Activated effector memory CD4-positive, alpha-beta T cell treated with anti-CD3 and anti-CD28 coated beads, Interleukin-2, amount 50 U/mL, for 16 hours (primary cell): ENCODE results near the gene LIG3.
"Not testable (repeated sequence)": the region's sequence is repeated elsewhere in the genome, so short reads cannot be mapped to it uniquely, and the experiment has no call there.

Source experiments
- DNase-seq: peaks from one replicate; pipeline ENCODE4 v3.0.0-alpha.2; 2020

LIG3 gene

DNA sequence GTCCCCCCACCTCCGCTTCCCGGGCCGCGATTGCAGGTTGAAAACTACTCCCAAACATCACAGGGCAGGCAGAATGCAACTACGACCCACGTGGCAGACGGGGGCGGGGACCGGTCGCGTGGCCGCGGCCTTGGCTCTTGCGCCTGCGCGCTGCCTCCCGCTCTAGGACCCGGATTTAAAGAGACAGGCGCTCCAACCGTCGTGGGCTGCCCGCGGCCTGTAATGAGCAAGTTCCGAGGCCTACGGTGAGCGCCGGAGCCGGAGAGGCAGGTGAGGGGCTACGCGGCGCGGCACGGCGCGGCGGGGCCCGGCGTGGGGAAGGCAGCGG is at the start of gene LIG3:
LIG3 (plus strand) TSS at position 160 of the 328 bp plus-strand sequence. CDS start 2,494 bp downstream, outside the sequence.
- DNase-seq = peak; percentile 98

DNA sequence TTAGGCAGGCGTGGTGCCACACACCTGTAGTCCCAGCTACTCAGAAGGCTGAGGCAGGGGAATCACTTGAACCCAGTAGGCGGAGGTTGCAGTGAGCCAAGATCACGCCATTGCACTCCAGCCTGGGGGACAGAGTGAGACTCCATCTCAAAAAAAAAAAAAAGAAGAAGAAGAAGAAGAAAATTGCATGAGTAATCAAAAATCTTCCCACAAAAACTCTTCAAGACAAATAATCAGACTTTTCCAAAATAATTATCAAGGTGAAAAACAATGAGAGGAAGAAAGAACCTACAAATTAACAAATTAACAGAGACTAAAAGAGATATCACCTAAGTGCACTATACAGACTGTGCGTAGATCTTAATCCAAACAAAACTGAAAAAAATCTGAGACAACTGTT is 29.5 kb upstream of the LIG3 start:
- not testable (repeated sequence) for DNase-seq

DNA sequence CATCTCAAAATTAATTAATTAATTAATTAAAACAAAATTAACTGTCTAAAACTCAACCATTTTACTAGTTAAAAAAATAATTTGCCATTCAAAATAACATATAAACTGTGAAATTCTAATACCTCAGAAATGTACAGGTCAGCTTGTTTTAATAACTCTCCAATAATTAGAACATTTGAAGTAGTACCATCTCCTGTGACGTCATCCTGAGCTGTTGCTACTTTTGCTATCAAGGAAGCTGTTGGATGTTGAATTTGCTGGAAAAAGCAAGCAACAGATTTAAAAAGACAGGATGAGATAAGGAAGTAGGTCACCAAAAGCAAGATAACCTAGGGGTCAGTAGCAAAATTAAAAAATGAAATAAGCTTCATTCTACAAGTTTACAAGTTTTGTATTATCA is 21.9 kb upstream of the LIG3 start:
- DNase-seq = no peak

DNA sequence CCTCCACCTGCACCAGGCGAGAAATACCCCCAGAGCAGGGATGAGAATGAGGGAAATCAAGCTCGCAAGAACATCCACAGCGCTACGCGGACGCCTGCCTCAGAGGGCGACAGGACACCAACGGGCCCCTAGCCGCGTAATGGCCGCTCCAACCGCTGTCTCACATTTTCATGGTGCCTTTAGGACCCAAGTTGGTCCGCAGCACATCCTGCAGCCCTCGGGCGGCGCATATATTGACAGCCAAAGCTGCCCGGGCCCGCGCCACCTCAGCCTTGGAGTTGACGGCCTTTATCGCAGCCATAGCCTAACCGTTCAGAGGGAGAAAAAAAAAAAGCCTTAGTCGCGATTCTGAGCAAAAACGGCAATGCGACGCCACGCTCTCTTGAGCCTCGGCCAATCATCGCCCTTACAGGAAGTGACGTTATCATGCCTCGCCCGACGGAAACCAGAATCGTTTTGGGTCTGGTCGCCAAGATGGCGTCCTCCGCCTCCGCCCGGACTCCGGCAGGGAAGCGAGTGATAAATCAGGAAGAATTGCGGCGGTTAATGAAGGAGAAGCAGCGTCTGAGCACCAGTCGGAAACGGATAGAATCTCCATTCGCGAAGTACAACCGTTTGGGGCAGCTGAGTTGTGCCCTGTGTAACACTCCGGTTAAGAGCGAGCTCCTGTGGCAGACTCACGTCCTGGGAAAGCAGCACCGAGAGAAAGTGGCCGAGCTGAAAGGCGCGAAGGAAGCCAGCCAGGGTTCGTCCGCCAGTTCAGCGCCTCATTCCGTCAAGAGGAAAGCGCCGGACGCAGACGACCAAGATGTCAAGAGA is 19.0 kb upstream of the LIG3 start, which contains the start of the genes CCT6B and ZNF830:
CCT6B (minus strand) TSS at position 368 of the 819 bp plus-strand sequence; CDS start at position 301, 67 bp downstream.
ZNF830 (plus strand) TSS at position 448 of the 819 bp plus-strand sequence; CDS start at position 475, 27 bp downstream.
- DNase-seq = peak; percentile 96

DNA sequence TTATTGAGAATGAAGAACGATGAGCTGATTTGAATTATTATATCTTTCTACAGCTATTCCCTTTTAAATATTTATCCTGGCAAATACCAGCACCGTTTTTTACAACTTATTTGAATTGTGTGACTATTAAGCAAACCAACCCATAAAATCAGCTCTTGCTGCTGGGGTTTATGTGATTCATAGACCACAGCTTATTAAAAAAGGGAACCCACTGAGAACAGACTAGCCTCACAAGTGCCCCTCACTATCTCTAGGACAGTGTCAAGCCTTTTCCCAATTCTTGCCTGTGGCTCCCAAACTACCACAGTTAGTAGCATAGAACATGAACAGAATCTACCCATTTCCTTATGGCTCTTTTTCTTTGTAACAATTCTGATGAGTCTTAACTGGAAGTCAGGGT is 6.1 kb upstream of the LIG3 start:
- no peak for DNase-seq

DNA sequence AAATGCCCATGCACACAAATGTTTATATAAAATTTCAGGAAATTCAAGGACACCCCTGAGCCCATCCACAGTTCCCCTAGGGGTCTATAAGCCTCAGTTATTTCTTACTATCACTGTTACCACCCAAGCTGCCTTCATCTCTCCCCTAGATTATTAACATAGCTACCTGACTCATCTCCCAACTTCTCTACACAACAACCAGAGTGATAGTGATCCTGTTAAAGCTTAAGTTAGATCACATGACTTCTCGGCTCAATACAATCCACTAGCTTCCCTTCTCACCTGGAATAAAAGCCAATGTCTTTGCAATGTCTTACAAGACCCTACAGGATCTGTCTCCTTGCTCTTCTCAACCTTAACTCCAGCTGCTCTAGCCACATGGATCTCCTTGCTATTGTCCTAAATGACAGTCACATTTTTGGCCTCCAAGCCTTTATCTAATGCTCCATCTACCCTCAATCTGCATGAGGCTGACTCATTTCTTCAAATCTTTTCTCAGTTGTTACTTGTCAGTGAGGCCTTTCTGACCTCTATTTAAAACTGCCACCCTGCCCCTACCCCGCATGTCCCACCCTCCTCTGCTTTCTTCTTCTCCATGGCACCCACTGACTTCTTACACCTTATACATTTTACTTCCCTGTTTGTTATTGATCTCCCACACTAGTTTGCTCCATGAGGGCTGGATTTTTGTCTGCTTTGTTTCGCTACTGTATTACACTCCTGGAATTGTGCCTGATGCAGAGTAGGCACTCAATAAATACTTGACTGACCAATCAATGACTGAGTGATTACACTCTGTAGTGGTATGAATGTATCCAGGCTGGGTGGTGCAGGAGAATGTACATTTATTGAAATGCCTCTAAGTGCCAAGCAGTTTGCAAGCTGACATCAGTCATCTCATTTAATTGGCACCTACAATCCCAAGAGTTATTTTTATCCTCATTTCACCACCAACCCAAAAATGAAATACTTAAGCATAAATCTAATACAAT is 5.2 kb upstream of the LIG3 start:
- no peak for DNase-seq

DNA sequence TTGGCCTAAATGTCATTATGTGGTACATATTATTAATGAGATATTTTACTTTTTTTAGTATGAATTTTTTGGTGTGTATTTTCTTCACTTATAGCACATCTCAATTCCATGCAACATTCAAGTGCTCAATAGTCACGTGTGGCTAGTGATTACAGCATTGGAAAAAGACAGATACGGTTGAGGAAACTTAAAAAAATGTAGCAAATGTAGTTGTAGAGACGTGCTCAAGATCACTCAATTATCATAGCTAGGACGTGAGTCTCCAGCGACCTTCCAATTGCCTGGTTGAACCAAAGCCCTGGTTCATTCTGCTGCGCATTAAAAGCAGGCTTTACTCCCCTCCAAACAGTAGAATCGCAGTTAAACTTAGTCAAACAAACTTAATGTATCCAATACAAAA is 1.2 kb upstream of the LIG3 start:
- no peak for DNase-seq

DNA sequence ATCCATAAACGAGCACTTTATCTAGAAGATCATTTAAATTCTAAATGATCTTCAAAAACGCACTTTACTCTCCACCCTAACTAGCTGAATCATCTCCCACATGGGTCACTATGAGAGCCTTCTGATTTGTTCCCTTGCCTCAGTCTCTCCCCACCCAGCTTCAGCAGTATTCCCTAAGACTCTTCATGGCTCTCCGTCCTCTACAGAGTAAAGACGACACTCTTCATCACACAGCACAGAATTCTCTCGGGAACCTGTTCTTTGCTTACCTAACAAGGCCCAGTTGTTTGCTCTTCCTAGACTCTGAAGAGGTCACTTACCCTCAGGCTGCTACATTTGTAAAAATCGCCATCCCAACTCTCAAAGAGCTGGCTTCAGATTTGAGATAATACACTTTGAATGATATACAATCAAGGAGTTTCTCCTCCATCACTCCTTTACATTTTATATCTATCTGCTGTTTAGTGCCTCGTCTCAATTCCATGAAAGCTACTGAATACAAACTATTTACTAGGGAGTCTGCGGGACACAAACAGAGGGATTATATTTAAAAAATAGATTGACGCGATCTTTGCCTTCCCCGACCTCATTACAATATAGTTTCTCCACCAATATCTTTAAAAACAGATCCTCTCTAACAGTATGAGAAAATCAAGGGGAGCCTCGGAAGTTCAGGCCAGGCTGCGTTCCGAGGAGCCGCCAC is 511 bp upstream of the LIG3 start:
- no peak for DNase-seq

DNA sequence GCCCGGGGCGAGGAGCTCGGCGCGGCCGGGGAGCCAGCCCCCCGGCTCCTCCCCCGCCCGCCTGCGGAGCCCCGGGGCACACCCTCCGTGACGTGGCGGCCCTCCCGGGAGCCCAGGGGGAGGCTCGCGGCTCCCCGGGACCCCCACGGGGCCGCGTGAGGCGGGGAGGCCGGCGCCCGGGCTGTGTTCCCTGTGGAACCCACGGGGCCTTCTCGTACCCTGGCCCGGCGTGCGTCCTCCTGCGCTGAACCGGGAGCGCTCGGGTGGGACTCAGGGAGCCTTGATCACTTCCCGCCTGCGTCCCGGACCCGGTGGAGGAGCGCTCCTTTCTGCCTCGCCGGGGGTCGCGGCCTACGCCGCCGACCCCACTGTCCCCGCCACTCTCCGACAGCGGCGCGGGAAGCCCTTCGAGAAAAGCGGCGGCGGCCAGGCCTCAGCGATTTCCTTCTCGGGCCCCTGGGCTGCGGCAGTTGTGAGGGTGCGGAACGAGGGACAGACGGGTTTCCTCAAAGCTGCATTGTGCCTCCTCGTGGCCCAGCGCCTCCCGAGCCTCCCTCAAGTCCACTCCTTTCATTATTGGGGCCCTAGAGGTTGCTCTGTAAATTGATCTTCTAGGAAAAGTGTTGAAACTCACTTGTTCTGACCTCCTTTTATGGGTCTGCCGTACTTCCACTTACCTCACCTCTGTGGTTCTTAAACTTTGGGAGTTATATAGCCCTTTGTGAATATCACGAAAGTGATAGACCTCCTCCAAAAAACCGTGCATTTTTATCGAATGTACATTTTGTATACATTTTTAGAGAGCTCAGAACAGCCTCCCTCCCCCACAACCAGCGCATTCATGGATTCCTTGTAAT is 597 bp downstream of the LIG3 start:
- DNase-seq = peak; percentile 93

DNA sequence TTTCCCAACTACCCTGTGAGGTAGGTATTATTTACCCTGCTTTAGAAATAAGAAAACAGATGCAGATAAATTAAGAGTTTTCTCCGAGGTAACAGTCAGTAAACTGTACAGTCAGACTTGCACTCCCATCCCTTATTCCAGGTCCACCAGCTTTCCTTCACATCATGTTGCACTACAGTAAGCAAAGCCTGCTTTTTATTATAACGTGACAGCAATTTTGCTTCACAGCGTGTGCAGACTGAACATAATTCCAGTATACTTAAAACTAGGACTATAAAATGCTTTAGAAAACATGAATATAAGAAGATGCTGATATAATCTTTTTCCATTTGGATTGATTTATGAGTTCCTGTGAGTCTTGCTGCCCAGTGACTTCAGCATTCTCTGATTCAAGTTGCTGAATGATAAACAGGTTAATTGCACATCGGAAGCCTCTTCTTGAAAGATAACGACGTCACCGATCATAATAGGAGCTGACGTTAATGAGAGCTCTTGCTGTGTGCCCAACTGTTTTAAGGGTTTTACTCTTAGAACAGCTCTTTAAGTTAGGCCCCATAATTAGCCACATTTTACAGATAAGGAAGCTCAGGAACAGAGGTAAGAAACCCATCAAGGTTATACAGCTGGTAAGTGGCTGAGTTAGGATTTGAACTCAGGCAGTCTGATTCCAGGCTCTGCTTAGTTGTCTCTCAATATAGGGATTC is 1.4 kb downstream of the LIG3 start:
- no peak for DNase-seq

DNA sequence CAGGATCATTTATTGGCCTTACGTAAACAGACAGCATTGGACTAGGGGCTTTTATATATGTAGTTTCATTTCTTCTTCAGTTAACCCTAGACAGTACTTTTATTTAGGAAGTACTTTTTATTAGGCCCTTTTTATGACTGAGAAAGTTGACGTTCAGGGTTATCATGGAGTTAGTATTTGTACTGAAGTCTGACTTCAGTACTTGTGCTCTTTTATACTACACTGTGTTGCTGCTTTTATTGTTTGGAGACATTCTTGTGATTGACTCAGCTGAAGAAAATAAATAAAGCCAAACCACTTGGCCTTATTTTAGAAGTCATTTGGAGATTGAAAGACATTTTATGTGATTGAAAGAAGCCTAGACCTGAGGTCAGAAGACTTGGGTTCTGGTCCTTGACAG is 6.9 kb downstream of the LIG3 start:
- no peak for DNase-seq

DNA sequence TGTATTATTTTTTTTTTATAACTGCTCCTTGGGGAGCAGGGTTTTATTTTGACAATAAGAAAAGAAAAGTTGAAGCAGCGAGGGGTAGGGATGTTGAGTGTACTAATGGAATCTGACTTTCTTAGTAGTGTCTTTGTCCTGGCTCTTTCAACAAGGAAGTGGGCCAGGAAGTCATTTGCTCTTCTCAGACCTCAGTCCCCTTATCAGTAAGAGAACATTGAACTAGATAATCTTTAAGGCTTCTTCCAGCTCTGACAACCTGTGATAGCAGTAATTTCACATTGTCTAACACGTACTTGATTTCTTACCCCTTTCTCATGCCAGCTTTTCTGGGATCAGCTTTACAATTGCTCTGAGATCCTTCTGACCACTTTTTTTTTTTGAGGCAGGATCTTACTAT is 8.3 kb downstream of the LIG3 start:
- DNase-seq = no peak

DNA sequence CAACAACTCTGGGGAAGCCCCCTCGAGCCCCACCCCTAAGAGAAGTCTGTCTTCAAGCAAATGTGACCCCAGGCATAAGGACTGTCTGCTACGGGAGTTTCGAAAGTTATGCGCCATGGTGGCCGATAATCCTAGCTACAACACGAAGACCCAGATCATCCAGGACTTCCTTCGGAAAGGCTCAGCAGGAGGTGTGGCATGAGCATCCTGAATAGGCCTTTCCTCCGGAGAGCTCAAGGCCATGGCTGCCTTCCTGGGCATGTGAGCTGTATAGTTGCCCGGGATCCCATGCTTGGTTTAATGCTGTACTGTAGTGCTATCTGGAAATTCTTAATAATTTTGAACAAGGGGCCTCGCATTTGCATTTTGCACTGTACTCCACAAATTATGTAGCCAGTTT is 9.2 kb downstream of the LIG3 start:
- DNase-seq = no peak

DNA sequence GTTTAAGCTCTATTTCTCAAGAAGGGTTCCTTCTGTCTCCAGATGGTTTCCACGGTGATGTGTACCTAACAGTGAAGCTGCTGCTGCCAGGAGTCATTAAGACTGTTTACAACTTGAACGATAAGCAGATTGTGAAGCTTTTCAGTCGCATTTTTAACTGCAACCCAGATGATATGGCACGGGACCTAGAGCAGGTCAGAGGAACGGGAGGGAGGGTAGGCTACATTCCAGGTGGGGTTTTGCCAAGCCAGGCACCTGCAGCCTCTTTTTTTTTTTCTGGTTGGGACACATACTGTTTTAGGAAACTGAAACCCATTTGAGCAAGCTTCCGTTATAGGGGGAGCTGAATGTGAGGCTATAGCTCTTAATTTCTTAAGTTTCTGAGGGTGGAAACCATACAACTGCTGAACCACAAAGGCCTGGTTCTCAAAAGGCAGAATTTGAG is 10.6 kb downstream of the LIG3 start:
- DNase-seq = no peak

DNA sequence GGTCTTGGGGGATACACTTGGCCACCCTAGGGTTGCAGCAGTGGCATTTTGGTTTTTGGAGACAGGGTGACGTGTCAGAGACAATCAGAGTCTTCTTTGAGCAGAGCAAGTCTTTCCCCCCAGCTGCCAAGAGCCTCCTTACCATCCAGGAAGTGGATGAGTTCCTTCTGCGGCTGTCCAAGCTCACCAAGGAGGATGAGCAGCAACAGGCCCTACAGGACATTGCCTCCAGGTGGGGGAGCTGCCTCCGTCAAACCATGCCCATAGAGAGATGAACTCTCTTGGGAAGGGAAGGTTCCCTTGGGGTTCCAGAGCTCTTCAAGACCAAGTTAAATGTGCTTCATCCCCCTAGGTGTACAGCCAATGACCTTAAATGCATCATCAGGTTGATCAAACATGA is 11.3 kb downstream of the LIG3 start:
- no peak for DNase-seq

DNA sequence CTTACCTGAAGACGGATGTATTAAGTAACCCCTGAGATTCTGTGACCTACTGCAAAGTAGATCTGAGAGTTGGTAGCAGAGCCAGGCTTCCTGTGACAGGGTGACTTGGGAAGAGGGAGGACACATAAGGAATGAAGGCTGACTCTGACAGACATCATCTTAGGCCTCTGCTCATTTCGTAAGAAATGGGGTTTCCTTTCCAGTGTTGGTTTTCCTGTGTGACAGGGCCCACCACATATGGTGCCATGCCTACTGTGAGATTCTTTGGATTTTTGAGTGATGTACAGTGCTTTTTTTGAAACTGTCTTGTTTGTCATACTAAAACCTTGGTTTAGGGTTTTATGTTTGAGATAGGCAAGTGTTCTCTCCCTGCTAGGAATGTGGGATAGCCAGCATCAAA is 12.7 kb downstream of the LIG3 start:
- DNase-seq = no peak

DNA sequence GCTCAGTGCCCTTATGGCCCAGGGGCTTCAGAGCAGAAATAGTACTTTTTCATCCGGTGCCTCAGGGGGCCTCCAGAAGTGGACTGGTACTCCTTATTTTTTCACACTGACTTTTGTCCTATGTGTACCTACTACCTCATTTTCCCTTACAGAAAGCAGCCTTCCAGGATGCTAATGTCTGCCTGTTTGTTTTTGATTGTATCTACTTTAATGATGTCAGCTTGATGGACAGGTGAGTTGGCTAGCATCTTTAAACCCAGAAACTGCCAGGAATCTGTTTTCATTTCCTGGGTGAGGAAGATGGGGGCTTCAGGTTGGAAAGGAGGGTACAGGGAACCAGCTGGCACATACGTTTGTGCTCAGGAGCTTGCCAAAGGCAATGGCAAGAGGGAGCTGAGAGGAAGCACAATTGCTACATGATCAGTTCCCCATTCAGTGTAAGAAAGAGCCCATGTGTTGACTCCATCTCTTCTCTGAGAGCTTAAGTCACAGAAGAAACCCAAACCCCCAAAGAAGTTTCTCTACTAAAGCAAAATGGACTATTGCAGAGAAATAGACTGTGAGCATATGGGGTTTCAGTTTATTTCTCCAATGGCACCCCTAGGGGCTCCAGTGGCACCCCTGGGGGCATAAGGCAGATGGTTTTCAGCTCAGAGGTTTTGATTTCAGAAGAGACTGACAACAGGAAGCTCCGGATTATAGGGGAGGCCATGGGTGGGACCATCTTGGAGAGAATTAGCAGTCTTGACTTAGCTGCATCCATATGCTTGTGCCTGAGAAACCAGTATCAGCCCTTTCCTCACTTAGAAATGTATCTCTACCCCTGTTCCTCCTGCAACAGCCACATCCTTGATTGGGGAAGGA is 16.3 kb downstream of the LIG3 start:
- no peak for DNase-seq

DNA sequence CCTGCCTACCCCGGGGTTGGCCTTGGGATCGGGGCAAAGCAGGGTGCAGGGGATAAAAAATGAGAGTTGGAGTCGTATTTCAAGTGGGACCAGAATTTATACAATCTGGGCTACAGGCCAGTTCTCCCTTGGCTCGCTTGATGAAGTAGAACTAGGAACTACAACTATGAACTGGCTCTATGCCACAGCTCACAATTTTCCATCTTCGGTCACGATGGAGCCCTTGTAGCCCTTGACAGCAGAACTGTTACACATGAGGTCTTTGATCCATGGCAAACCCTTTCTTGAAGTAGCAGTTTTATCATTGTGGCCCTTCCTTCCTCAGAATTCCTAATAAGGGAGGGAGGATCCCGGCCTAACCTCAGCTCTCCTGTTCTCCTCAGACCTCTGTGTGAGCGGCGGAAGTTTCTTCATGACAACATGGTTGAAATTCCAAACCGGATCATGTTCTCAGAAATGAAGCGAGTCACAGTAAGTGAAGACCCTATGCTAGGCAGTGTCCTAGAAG is 17.1 kb downstream of the LIG3 start:
- DNase-seq = no peak

DNA sequence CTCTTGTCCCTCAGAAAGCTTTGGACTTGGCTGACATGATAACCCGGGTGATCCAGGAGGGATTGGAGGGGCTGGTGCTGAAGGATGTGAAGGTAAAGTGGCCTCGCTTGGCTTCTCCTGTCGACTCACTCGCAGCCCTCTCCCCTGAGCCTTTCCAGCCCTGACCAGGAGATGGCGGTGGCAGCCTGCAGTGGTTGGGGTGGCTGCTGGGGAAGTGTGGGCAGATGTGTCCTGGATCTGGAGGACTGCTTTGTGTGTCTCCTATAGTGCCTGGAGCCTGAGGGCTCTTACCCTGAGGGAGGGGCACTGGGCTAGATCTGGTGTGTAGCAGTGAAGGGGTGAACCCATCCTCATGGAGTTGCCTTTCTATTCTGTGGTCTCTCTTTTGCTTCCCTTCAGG is 17.9 kb downstream of the LIG3 start:
- peak; percentile 92 for DNase-seq

DNA sequence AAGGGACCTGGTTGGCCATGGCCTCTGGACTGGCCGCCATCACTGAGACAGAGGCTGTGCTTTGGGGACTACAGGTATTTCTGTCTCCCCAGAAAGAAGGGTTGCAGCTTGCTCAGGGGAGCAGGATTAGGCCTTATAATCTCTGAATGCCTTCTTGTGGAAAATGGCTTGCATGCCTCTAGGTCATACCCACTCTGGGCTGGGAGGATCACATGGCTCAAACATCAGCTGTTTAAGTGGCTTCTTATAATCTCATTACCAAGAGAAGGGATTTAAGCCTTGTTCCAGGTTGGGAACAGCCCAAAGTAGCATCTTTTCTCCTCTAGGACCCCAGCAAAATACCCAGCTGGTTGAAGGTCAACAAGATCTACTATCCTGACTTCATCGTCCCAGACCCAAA is 19.1 kb downstream of the LIG3 start:
- DNase-seq = no peak
